ENCODE data around the gene UNK.
A peak's percentile ranks its signal among the peaks of the same experiment; 100 is the strongest.

The UNK gene

GRCh38 chr17:75743625-75744206 lies 40.9 kb upstream of the UNK start:
- no peaks in the 10 kb centered on the region for H3K4me1 ChIP-seq (ENCODE audit: control insufficient read depth in 1 of 2, insufficient read depth in 2 of 2, low read length in 2 of 2)
- H3K4me3 ChIP-seq (ENCODE audit: low read depth in 1 of 2, low read length in 2 of 2): no peak overlapping the region
- no peaks in the 10 kb centered on the region for H3K27me3 ChIP-seq (ENCODE audit: control insufficient read depth in 1 of 2, insufficient read depth in 2 of 2, low read length in 2 of 2)
- H3K9ac ChIP-seq (ENCODE audit: low read depth in 1 of 2, low read length in 2 of 2): no peak overlapping the region
- H3K27ac ChIP-seq (ENCODE audit: low read depth, low read length): no peak overlapping the region
- peaks cover 10 to 60% of the 10 kb centered on the region in 2 donors for H3K36me3 ChIP-seq (ENCODE audit: control insufficient read depth in 1 of 2, insufficient read depth in 2 of 2, low read length in 2 of 2)
- no peaks in the 10 kb centered on the region for H3K9me3 ChIP-seq (ENCODE audit: control insufficient read depth in 1 of 2, low read length in 2 of 2)

GRCh38 chr17:75748706-75749105 lies 35.9 kb upstream of the UNK start:
- H3K27ac ChIP-seq (ENCODE audit: low read depth, low read length): no peak overlapping the region
- no peak overlapping the region for H3K4me3 ChIP-seq (ENCODE audit: low read depth in 1 of 2, low read length in 2 of 2)
- H3K4me1 ChIP-seq (ENCODE audit: control insufficient read depth in 1 of 2, insufficient read depth in 2 of 2, low read length in 2 of 2): no peaks in the 10 kb centered on the region
- H3K9me3 ChIP-seq (ENCODE audit: control insufficient read depth in 1 of 2, low read length in 2 of 2): no peaks in the 10 kb centered on the region
- H3K27me3 ChIP-seq (ENCODE audit: control insufficient read depth in 1 of 2, insufficient read depth in 2 of 2, low read length in 2 of 2): no peaks in the 10 kb centered on the region
- no peak overlapping the region for H3K9ac ChIP-seq (ENCODE audit: low read depth in 1 of 2, low read length in 2 of 2)
- H3K36me3 ChIP-seq (ENCODE audit: control insufficient read depth in 1 of 2, insufficient read depth in 2 of 2, low read length in 2 of 2): peaks cover 20 to 62% of the 10 kb centered on the region in 2 donors

- Histone ChIP-seq H3K4me1 (ENCODE audit: control insufficient read depth in 1 of 2, insufficient read depth in 2 of 2, low read length in 2 of 2) (peaks cover 4 to 9% of the 10 kb centered on the region in 2 donors), H3K9ac (ENCODE audit: low read depth in 1 of 2, low read length in 2 of 2) (no peak overlapping the region), H3K4me3 (ENCODE audit: low read depth in 1 of 2, low read length in 2 of 2) (no peak overlapping the region), H3K27ac (ENCODE audit: low read depth, low read length) (no peak overlapping the region), H3K9me3 (ENCODE audit: control insufficient read depth in 1 of 2, low read length in 2 of 2) (no peaks in the 10 kb centered on the region), H3K36me3 (ENCODE audit: control insufficient read depth in 1 of 2, insufficient read depth in 2 of 2, low read length in 2 of 2) (peaks cover 20 to 59% of the 10 kb centered on the region in 2 donors), H3K27me3 (ENCODE audit: control insufficient read depth in 1 of 2, insufficient read depth in 2 of 2, low read length in 2 of 2) (no peaks in the 10 kb centered on the region)
These were observed 34.8 kb upstream of the UNK start for GRCh38 chr17:75749545-75750389.

- H3K36me3 ChIP-seq (ENCODE audit: control insufficient read depth in 1 of 2, insufficient read depth in 2 of 2, low read length in 2 of 2): peaks cover 20 to 60% of the 10 kb centered on the region in 2 donors
- H3K27me3 ChIP-seq (ENCODE audit: control insufficient read depth in 1 of 2, insufficient read depth in 2 of 2, low read length in 2 of 2): no peaks in the 10 kb centered on the region
- H3K4me1 ChIP-seq (ENCODE audit: control insufficient read depth in 1 of 2, insufficient read depth in 2 of 2, low read length in 2 of 2): peaks cover 4 to 9% of the 10 kb centered on the region in 2 donors
- no peak overlapping the region for H3K27ac ChIP-seq (ENCODE audit: low read depth, low read length)
- H3K9me3 ChIP-seq (ENCODE audit: control insufficient read depth in 1 of 2, low read length in 2 of 2): no peaks in the 10 kb centered on the region
- H3K9ac ChIP-seq (ENCODE audit: low read depth in 1 of 2, low read length in 2 of 2): no peak overlapping the region
- no peak overlapping the region for H3K4me3 ChIP-seq (ENCODE audit: low read depth in 1 of 2, low read length in 2 of 2)
These were observed 33.8 kb upstream of the UNK start for GRCh38 chr17:75750661-75751423.

- no peaks in the 10 kb centered on the region for H3K9me3 ChIP-seq (ENCODE audit: control insufficient read depth in 1 of 2, low read length in 2 of 2)
These were observed 32.8 kb upstream of the UNK start for GRCh38 chr17:75751676-75752404.

GRCh38 chr17:75752405-75752709 lies 32.2 kb upstream of the UNK start:
- H3K27ac ChIP-seq (ENCODE audit: low read depth, low read length): no peak overlapping the region
- no peak overlapping the region for H3K4me3 ChIP-seq (ENCODE audit: low read depth in 1 of 2, low read length in 2 of 2)
- peaks cover 4 to 9% of the 10 kb centered on the region in 2 donors for H3K4me1 ChIP-seq (ENCODE audit: control insufficient read depth in 1 of 2, insufficient read depth in 2 of 2, low read length in 2 of 2)
- H3K9me3 ChIP-seq (ENCODE audit: control insufficient read depth in 1 of 2, low read length in 2 of 2): no peaks in the 10 kb centered on the region
- H3K36me3 ChIP-seq (ENCODE audit: control insufficient read depth in 1 of 2, insufficient read depth in 2 of 2, low read length in 2 of 2): peaks cover 20 to 71% of the 10 kb centered on the region in 2 donors
- H3K27me3 ChIP-seq (ENCODE audit: control insufficient read depth in 1 of 2, insufficient read depth in 2 of 2, low read length in 2 of 2): no peaks in the 10 kb centered on the region
- no peak overlapping the region for H3K9ac ChIP-seq (ENCODE audit: low read depth in 1 of 2, low read length in 2 of 2)

More at GRCh38 chr17:75751676-75752404, 32.8 kb upstream of the UNK start:
- H3K9ac ChIP-seq (ENCODE audit: low read depth in 1 of 2, low read length in 2 of 2): no peak overlapping the region
- H3K4me3 ChIP-seq (ENCODE audit: low read depth in 1 of 2, low read length in 2 of 2): no peak overlapping the region
- H3K27ac ChIP-seq (ENCODE audit: low read depth, low read length): no peak overlapping the region
- peaks cover 20 to 66% of the 10 kb centered on the region in 2 donors for H3K36me3 ChIP-seq (ENCODE audit: control insufficient read depth in 1 of 2, insufficient read depth in 2 of 2, low read length in 2 of 2)
- H3K4me1 ChIP-seq (ENCODE audit: control insufficient read depth in 1 of 2, insufficient read depth in 2 of 2, low read length in 2 of 2): peaks cover 4 to 9% of the 10 kb centered on the region in 2 donors
- no peaks in the 10 kb centered on the region for H3K27me3 ChIP-seq (ENCODE audit: control insufficient read depth in 1 of 2, insufficient read depth in 2 of 2, low read length in 2 of 2)

GRCh38 chr17:75752802-75753513 lies 31.6 kb upstream of the UNK start:
- H3K4me1 ChIP-seq (ENCODE audit: control insufficient read depth in 1 of 2, insufficient read depth in 2 of 2, low read length in 2 of 2): peaks cover 4 to 9% of the 10 kb centered on the region in 2 donors
- H3K4me3 ChIP-seq (ENCODE audit: low read depth in 1 of 2, low read length in 2 of 2): peak overlapping the region; percentile 51 to 55
- no peaks in the 10 kb centered on the region for H3K27me3 ChIP-seq (ENCODE audit: control insufficient read depth in 1 of 2, insufficient read depth in 2 of 2, low read length in 2 of 2)
- H3K9me3 ChIP-seq (ENCODE audit: control insufficient read depth in 1 of 2, low read length in 2 of 2): no peaks in the 10 kb centered on the region
- peaks cover 20 to 77% of the 10 kb centered on the region in 2 donors for H3K36me3 ChIP-seq (ENCODE audit: control insufficient read depth in 1 of 2, insufficient read depth in 2 of 2, low read length in 2 of 2)
- H3K27ac ChIP-seq (ENCODE audit: low read depth, low read length): no peak overlapping the region
- H3K9ac ChIP-seq (ENCODE audit: low read depth in 1 of 2, low read length in 2 of 2): no peak overlapping the region

GRCh38 chr17:75753514-75754377 lies 30.9 kb upstream of the UNK start:
- Histone ChIP-seq H3K4me3 (ENCODE audit: low read depth in 1 of 2, low read length in 2 of 2) (peak overlapping the region; percentile 51 to 55), H3K27me3 (ENCODE audit: control insufficient read depth in 1 of 2, insufficient read depth in 2 of 2, low read length in 2 of 2) (no peaks in the 10 kb centered on the region), H3K4me1 (ENCODE audit: control insufficient read depth in 1 of 2, insufficient read depth in 2 of 2, low read length in 2 of 2) (peaks cover 4 to 9% of the 10 kb centered on the region in 2 donors), H3K27ac (ENCODE audit: low read depth, low read length) (no peak overlapping the region), H3K36me3 (ENCODE audit: control insufficient read depth in 1 of 2, insufficient read depth in 2 of 2, low read length in 2 of 2) (peaks cover 16 to 82% of the 10 kb centered on the region in 2 donors), H3K9me3 (ENCODE audit: control insufficient read depth in 1 of 2, low read length in 2 of 2) (no peaks in the 10 kb centered on the region), H3K9ac (ENCODE audit: low read depth in 1 of 2, low read length in 2 of 2) (peak overlapping the region in 1 of 2 donors; percentile 51)

Measured in duodenal mucosa (tissue), 2 donors.